Neural progenitor cell (in vitro differentiated cells): ENCODE data around the gene LAMB4. TPM values are rescaled to one million over a fixed set of nuclear protein-coding genes. Genes with fewer than 3 reads are reported as not detected.

Experiments
- DNase-seq: peaks from one replicate; pipeline ENCODE4 v3.0.0-alpha.2; 2016; ENCODE audit warnings: low spot score
- H2AFZ ChIP-seq: fragments of 200-600 bp; sonication (generic); replicated peaks from 2 replicates; pipeline ENCODE4 v1.6.1; 2016; ENCODE audit warnings: antibody characterized with exemption
- H3F3A ChIP-seq: fragments of 200-600 bp; sonication (generic); 2 replicates; pipeline ENCODE4 v1.6.1; 2016; ENCODE audit warnings: antibody characterized with exemption, low read depth
- H3K27ac ChIP-seq: fragments of 200-600 bp; sonication (generic); 2 replicates; pipeline ENCODE4 v1.5.1; 2016; ENCODE audit warnings: mild to moderate bottlenecking
- H3K27me3 ChIP-seq: fragments of 200-600 bp; sonication (generic); 2 replicates; pipeline ENCODE4 v1.6.1; 2016; ENCODE audit warnings: mild to moderate bottlenecking, moderate library complexity
- H3K36me3 ChIP-seq: fragments of 200-600 bp; sonication (generic); 2 replicates; pipeline ENCODE4 v1.5.1; 2016
- H3K4me1 ChIP-seq: fragments of 200-600 bp; sonication (generic); 2 replicates; pipeline ENCODE4 v1.6.1; 2016; ENCODE audit warnings: mixed run types
- H3K4me2 ChIP-seq: fragments of 200-600 bp; sonication (generic); 2 replicates; pipeline ENCODE4 v1.6.1; 2016
- H3K4me3 ChIP-seq: fragments of 200-600 bp; sonication (generic); 2 replicates; pipeline ENCODE4 v1.5.1; 2016
- H3K79me2 ChIP-seq: fragments of 200-600 bp; sonication (generic); 2 replicates; pipeline ENCODE4 v1.6.1; 2016; ENCODE audit warnings: low read depth
- H3K9ac ChIP-seq: fragments of 200-600 bp; sonication (generic); 2 replicates; pipeline ENCODE4 v1.6.1; 2016
- H3K9me3 ChIP-seq: fragments of 200-600 bp; sonication (generic); 2 replicates; pipeline ENCODE4 v1.5.1; 2016; ENCODE audit warnings: low read depth
- H4K20me1 ChIP-seq: fragments of 200-600 bp; sonication (generic); 2 replicates; pipeline ENCODE4 v1.6.1; 2016; ENCODE audit warnings: low read depth
- H3K27ac Mint-ChIP-seq: 3 replicates; pipeline ENCODE4 v1.8.0; 2021; ENCODE audit warnings: mixed read lengths
- H3K27me3 Mint-ChIP-seq: 2 replicates; pipeline ENCODE4 v1.8.0; 2022; ENCODE audit warnings: low read depth, mild to moderate bottlenecking, inconsistent platforms, moderate library complexity, mixed read lengths; ENCODE audit not compliant: insufficient read depth
- H3K36me3 Mint-ChIP-seq: 3 replicates; pipeline ENCODE4 v1.8.0; 2021; ENCODE audit warnings: mixed read lengths
- H3K4me1 Mint-ChIP-seq: 3 replicates; pipeline ENCODE4 v1.8.0; 2021; ENCODE audit warnings: mixed read lengths
- H3K4me3 Mint-ChIP-seq: 3 replicates; pipeline ENCODE4 v1.8.0; 2021; ENCODE audit warnings: mild to moderate bottlenecking, moderate library complexity, mixed read lengths
- H3K9me3 Mint-ChIP-seq: 3 replicates; pipeline ENCODE4 v1.8.0; 2020; ENCODE audit warnings: mixed read lengths
- EZH2 ChIP-seq: fragments of 200-600 bp; sonication (generic); IDR thresholded peaks from 2 replicates; pipeline ENCODE4 v1.6.1; 2017; ENCODE audit warnings: antibody characterized with exemption, mild to moderate bottlenecking, moderate library complexity
- EZH2phosphoT487 ChIP-seq: fragments of 200-600 bp; sonication (generic); IDR thresholded peaks from 2 replicates; pipeline ENCODE4 v1.6.1; 2017; ENCODE audit warnings: antibody characterized with exemption
- total RNA-seq: library from RNA; depleted of rRNA; stranded (reverse); fragments of >200 nt; gene quantifications from 2 replicates; pipeline ENCODE4 v1.2.3, GENCODE V29; 2015; ENCODE audit warnings: low replicate concordance
- TF ChIP-seq, protein P1 (sequence below): fragments of 200-600 bp; sonication (generic); IDR thresholded peaks from 2 replicates; pipeline ENCODE4 v1.5.1; 2017; ENCODE audit warnings: antibody characterized with exemption, mild to moderate bottlenecking

Gene LAMB4
- total RNA-seq, 1 donor from 2014 or later = not detected

DNA sequence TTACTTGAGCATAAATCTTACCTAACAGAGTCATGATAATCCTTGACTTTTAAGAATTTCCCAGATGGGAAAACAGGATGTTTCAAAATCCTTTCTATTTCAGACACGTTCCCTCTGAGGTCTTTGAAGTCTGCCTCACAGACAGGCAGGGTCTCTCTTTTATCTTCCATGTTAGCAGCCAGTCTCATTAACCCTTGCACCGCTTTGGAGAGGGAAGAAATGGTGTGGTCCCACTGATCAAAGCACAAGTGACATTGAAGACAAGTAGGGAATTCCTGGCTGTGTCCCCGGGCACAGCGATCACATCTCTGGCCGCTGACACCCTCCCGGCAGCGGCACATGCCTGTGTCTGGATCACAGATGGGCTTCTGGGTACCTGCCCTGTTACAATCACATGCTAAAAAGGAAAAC lies 74.5 kb downstream of the LAMB4 start:
- no peak overlapping the region for H3K27ac ChIP-seq
- H3K4me2 ChIP-seq = no peak overlapping the region
- no peaks in the 10 kb centered on the region for H3K36me3 ChIP-seq
- no peaks in the 10 kb centered on the region for H3K4me1 ChIP-seq
- Mint-ChIP-seq H3K27ac (no peak overlapping the region), H3K4me1 (peaks cover 8% of the 10 kb centered on the region), H3K36me3 (no peaks in the 10 kb centered on the region), H3K27me3 (no peaks in the 10 kb centered on the region), H3K9me3 (no peaks in the 10 kb centered on the region), H3K4me3 (no peak overlapping the region)
- H3K9me3 ChIP-seq = no peaks in the 10 kb centered on the region
- DNase-seq = peak; percentile 3
- H2AFZ ChIP-seq = peak overlapping the region; percentile 23
- no peak overlapping the region for H3K4me3 ChIP-seq
- no peaks in the 10 kb centered on the region for H3K27me3 ChIP-seq
- no peak overlapping the region for H3K9ac ChIP-seq
- H3F3A ChIP-seq = no peaks in the 10 kb centered on the region
- H3K79me2 ChIP-seq = no peaks in the 10 kb centered on the region
- H4K20me1 ChIP-seq = no peaks in the 10 kb centered on the region
- TF ChIP-seq EZH2phosphoT487 (no peak), EZH2 (no peak)
- TF ChIP-seq, protein P1, sequence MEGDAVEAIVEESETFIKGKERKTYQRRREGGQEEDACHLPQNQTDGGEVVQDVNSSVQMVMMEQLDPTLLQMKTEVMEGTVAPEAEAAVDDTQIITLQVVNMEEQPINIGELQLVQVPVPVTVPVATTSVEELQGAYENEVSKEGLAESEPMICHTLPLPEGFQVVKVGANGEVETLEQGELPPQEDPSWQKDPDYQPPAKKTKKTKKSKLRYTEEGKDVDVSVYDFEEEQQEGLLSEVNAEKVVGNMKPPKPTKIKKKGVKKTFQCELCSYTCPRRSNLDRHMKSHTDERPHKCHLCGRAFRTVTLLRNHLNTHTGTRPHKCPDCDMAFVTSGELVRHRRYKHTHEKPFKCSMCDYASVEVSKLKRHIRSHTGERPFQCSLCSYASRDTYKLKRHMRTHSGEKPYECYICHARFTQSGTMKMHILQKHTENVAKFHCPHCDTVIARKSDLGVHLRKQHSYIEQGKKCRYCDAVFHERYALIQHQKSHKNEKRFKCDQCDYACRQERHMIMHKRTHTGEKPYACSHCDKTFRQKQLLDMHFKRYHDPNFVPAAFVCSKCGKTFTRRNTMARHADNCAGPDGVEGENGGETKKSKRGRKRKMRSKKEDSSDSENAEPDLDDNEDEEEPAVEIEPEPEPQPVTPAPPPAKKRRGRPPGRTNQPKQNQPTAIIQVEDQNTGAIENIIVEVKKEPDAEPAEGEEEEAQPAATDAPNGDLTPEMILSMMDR = no peak

- Histone ChIP-seq H3K9ac (no peak overlapping the region), H3F3A (no peaks in the 10 kb centered on the region), H3K9me3 (no peaks in the 10 kb centered on the region), H3K27me3 (no peaks in the 10 kb centered on the region), H3K36me3 (no peaks in the 10 kb centered on the region), H3K4me3 (no peak overlapping the region), H2AFZ (no peak overlapping the region), H3K4me2 (no peak overlapping the region), H3K79me2 (no peaks in the 10 kb centered on the region), H4K20me1 (no peaks in the 10 kb centered on the region), H3K27ac (no peak overlapping the region), H3K4me1 (no peaks in the 10 kb centered on the region)
- no peaks in the 10 kb centered on the region for H3K36me3 Mint-ChIP-seq
- H3K9me3 Mint-ChIP-seq = no peaks in the 10 kb centered on the region
- TF ChIP-seq EZH2 = no peak
- no peak for TF ChIP-seq EZH2phosphoT487
- TF ChIP-seq, protein P1 = no peak
- no peaks in the 10 kb centered on the region for H3K27me3 Mint-ChIP-seq
- no peak overlapping the region for H3K4me3 Mint-ChIP-seq
- peaks cover 8% of the 10 kb centered on the region for H3K4me1 Mint-ChIP-seq
- H3K27ac Mint-ChIP-seq = no peak overlapping the region
- DNase-seq = no peak
Observed at GRCh38 chr7:108054537-108054936, 75.6 kb downstream of the LAMB4 start.

- no peak overlapping the region for H2AFZ ChIP-seq
- no peaks in the 10 kb centered on the region for H3K4me1 ChIP-seq
- no peaks in the 10 kb centered on the region for H3K36me3 Mint-ChIP-seq
- DNase-seq = no peak
- peaks cover 8% of the 10 kb centered on the region for H3K4me1 Mint-ChIP-seq
- no peak overlapping the region for H3K27ac Mint-ChIP-seq
- no peaks in the 10 kb centered on the region for H3K9me3 Mint-ChIP-seq
- no peaks in the 10 kb centered on the region for H3K27me3 ChIP-seq
- H3K27me3 Mint-ChIP-seq = no peaks in the 10 kb centered on the region
- H3K9me3 ChIP-seq = no peaks in the 10 kb centered on the region
- no peak overlapping the region for H3K27ac ChIP-seq
- H3K4me3 ChIP-seq = no peak overlapping the region
- no peaks in the 10 kb centered on the region for H3F3A ChIP-seq
- H3K4me2 ChIP-seq = no peak overlapping the region
- no peaks in the 10 kb centered on the region for H4K20me1 ChIP-seq
- no peaks in the 10 kb centered on the region for H3K36me3 ChIP-seq
- H3K79me2 ChIP-seq = no peaks in the 10 kb centered on the region
- TF ChIP-seq EZH2 (no peak), EZH2phosphoT487 (no peak)
- TF ChIP-seq, protein P1 = no peak
- no peak overlapping the region for H3K9ac ChIP-seq
- H3K4me3 Mint-ChIP-seq = no peak overlapping the region
Observed at GRCh38 chr7:108053250-108053649, 76.9 kb downstream of the LAMB4 start.

DNA sequence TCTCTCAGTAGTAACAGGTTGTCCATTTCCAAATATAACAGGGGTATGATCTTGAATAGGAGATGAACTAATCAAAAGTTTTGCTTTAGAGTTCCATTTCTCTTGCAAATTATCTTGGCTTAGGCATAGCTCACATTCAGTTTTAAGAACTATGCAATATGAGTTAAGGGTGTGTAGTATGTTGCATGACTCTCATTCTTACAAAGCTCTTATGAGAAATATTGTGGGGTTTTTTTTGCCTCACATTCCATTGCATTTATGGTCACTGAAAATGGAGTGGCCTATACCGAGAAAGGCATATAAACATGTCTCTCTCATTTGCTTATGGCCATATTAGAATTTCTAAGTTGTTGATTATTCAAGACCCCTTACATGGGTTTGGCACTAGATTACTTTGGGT lies 78.7 kb downstream of the LAMB4 start:
- H3K4me1 ChIP-seq = no peaks in the 10 kb centered on the region
- H3K27me3 ChIP-seq = no peaks in the 10 kb centered on the region
- H3K27ac ChIP-seq = no peak overlapping the region
- Mint-ChIP-seq H3K27me3 (no peaks in the 10 kb centered on the region), H3K9me3 (no peaks in the 10 kb centered on the region), H3K27ac (no peak overlapping the region), H3K36me3 (no peaks in the 10 kb centered on the region), H3K4me1 (peaks cover 8% of the 10 kb centered on the region), H3K4me3 (no peak overlapping the region)
- H3K9me3 ChIP-seq = no peaks in the 10 kb centered on the region
- no peak overlapping the region for H3K4me3 ChIP-seq
- no peaks in the 10 kb centered on the region for H4K20me1 ChIP-seq
- DNase-seq = no peak
- no peaks in the 10 kb centered on the region for H3K36me3 ChIP-seq
- TF ChIP-seq EZH2phosphoT487 = no peak
- no peak for TF ChIP-seq EZH2
- TF ChIP-seq, protein P1 = no peak
- no peak overlapping the region for H3K4me2 ChIP-seq
- H2AFZ ChIP-seq = no peak overlapping the region
- no peak overlapping the region for H3K9ac ChIP-seq
- H3F3A ChIP-seq = no peaks in the 10 kb centered on the region
- no peaks in the 10 kb centered on the region for H3K79me2 ChIP-seq
